GM12878 (cell line): Measurements from ENCODE around the gene AGTPBP1. TPM values are rescaled to one million over a fixed set of nuclear protein-coding genes. Genes with fewer than 3 reads are reported as not detected.

Experiments used
- ATF3 ChIP-seq: IDR thresholded peaks from 2 replicates; pipeline ENCODE4 v1.6.1; 2011; ENCODE audit warnings: low read depth, mild to moderate bottlenecking, low read length, moderate library complexity, borderline replicate concordance; ENCODE audit errors: extremely low read depth
- CHD4 ChIP-seq: fragments of 200-600 bp; sonication (generic); IDR thresholded peaks from 2 replicates; pipeline ENCODE4 v1.6.1; 2016; ENCODE audit warnings: mild to moderate bottlenecking
- E4F1 ChIP-seq: fragments of 450-650 bp; IDR thresholded peaks from 2 replicates; pipeline ENCODE4 v1.6.1; 2018; ENCODE audit warnings: borderline replicate concordance, mild to moderate bottlenecking; ENCODE audit not compliant: partially characterized antibody
- FOXK2 ChIP-seq: fragments of 450-650 bp; IDR thresholded peaks from 2 replicates; pipeline ENCODE4 v1.6.1; 2017; ENCODE audit warnings: mild to moderate bottlenecking, moderate library complexity
- JUNB ChIP-seq: IDR thresholded peaks from 2 replicates; pipeline ENCODE4 v1.6.1; 2016; ENCODE audit warnings: antibody characterized with exemption, mild to moderate bottlenecking
- LARP7 ChIP-seq: fragments of 450-650 bp; IDR thresholded peaks from 2 replicates; pipeline ENCODE4 v1.6.1; 2017; ENCODE audit warnings: mild to moderate bottlenecking
- MAX ChIP-seq: IDR thresholded peaks from 2 replicates; pipeline ENCODE4 v1.6.1; 2012; ENCODE audit warnings: low read depth, low read length, improper control_type of control experiment
- MTA2 ChIP-seq: fragments of 450-650 bp; IDR thresholded peaks from 2 replicates; pipeline ENCODE4 v1.6.1; 2016; ENCODE audit warnings: low read depth, mild to moderate bottlenecking, moderate library complexity
- NFXL1 ChIP-seq: fragments of 450-650 bp; IDR thresholded peaks from 2 replicates; pipeline ENCODE4 v1.6.1; 2017; ENCODE audit warnings: antibody characterized with exemption, mild to moderate bottlenecking, borderline replicate concordance
- PRDM15 ChIP-seq: fragments of 450-650 bp; formaldehyde crosslinking; IDR thresholded peaks from 2 replicates; pipeline ENCODE4 v1.4.0; 2020; ENCODE audit warnings: mild to moderate bottlenecking, moderate library complexity
- RAD51 ChIP-seq: fragments of 450-650 bp; IDR thresholded peaks from 2 replicates; pipeline ENCODE4 v1.6.1; 2016; ENCODE audit warnings: moderate library complexity, mild to moderate bottlenecking, inconsistent platforms
- RB1 ChIP-seq: fragments of 450-650 bp; formaldehyde crosslinking; IDR thresholded peaks from 2 replicates; pipeline ENCODE4 v1.6.1; 2017; ENCODE audit warnings: mild to moderate bottlenecking, borderline replicate concordance
- RBBP5 ChIP-seq: fragments of 200-600 bp; sonication (generic); conservative IDR thresholded peaks from 2 replicates; pipeline ENCODE4 v1.6.1; 2016
- SKIL ChIP-seq: fragments of 450-650 bp; IDR thresholded peaks from 2 replicates; pipeline ENCODE4 v1.6.1; 2017; ENCODE audit warnings: mild to moderate bottlenecking, low read depth, inconsistent platforms; ENCODE audit not compliant: poor library complexity, severe bottlenecking
- YY1 ChIP-seq: IDR thresholded peaks from 2 replicates; pipeline ENCODE4 v1.6.1; 2011; ENCODE audit warnings: low read depth, mild to moderate bottlenecking, low read length
- ZBTB4 ChIP-seq: fragments of 450-650 bp; formaldehyde crosslinking; IDR thresholded peaks from 2 replicates; pipeline ENCODE4 v1.4.0; 2022; ENCODE audit warnings: mild to moderate bottlenecking, moderate library complexity
- ZNF274 ChIP-seq: IDR thresholded peaks from one replicate; pipeline ENCODE4 v1.8.0; 2011; ENCODE audit not compliant: insufficient read length, insufficient read depth
- polyA plus RNA-seq, 11 experiments: library from polyadenylated mRNA; depleted of rRNA in 4 of 11; unstranded in 6 of 11; stranded (reverse) in 5 of 11; fragments of >200 nt; fragmentation: Nextera tagmentation in 4 of 11; fragmentation: Illumina TruSeq in 1 of 11; extraction: Ambion mirVana in 4 of 11; extraction: Trizol in 1 of 11; gene quantifications; 1 replicate in 1 of 11; 2 replicates in 10 of 11; pipeline versions ENCODE4 v1.2.1 to v1.2.3, GENCODE V29; 2011 to 2016; ENCODE audit warnings: inconsistent platforms in 2 of 11, missing spikeins in 2 of 11, low read depth in 1 of 11
- total RNA-seq, 4 experiments: library from RNA; depleted of rRNA in 3 of 4; stranded (reverse); fragments of >200 nt in 3 of 4; fragmentation: Illumina TruSeq in 1 of 4; extraction: Trizol in 1 of 4; gene quantifications; 2 replicates each; pipeline versions ENCODE4 v1.2.1 to v1.2.3, GENCODE V29; 2013 to 2021

The AGTPBP1 gene
- total and polyA plus RNA-seq, 10 of the 15 experiments (the other 5 are each of a cell fraction or from before 2014, with no cell fraction given), result 6.1 to 35.2 (median 20.0) TPM

- no peak for TF ChIP-seq ZBTB4
- no peak for TF ChIP-seq FOXK2
- TF ChIP-seq PRDM15, result no peak
- no peak for TF ChIP-seq SKIL
- TF ChIP-seq RAD51, result peak; percentile 58; the same call in 1 of the 2 replicates
- no peak; the same call in 1 of the 2 replicates for TF ChIP-seq RB1
- TF ChIP-seq CHD4, result no peak
- TF ChIP-seq LARP7, result peak; percentile 73; the same call in 1 of the 2 replicates
- TF ChIP-seq NFXL1, result no peak
- TF ChIP-seq ATF3, result no peak
- TF ChIP-seq JUNB, result no peak
- TF ChIP-seq E4F1, result no peak
- TF ChIP-seq YY1, result peak; percentile 31; the same call in 1 of the 2 replicates
- TF ChIP-seq MAX, result no peak
- no peak for TF ChIP-seq ZNF274
- TF ChIP-seq RBBP5, result no peak
- TF ChIP-seq MTA2, result no peak
Measured at GRCh38 chr9:85741875-85742596, at the start of gene AGTPBP1 (continued).
